NCI-H1417 treated with DMSO at 0.1 percent for 48 hours (cell line): Measurements from ENCODE around the gene SLC1A2.

ENCODE experiments used
- DNase-seq: peaks from one replicate; lab custom pipeline; 2025; lab: John Stamatoyannopoulos, UW

SLC1A2 gene

GRCh38 chr11:35223991-35224390, 195.4 kb downstream of the SLC1A2 start:
- DNase-seq: no peak

- DNase-seq: peak; percentile 88
These were observed 196.0 kb downstream of the SLC1A2 start for GRCh38 chr11:35223371-35223796.

- no peak for DNase-seq
These were observed 200.4 kb downstream of the SLC1A2 start for GRCh38 chr11:35218956-35219355.

- DNase-seq: no peak
These were observed 202.2 kb downstream of the SLC1A2 start for GRCh38 chr11:35216962-35217678.

DNA sequence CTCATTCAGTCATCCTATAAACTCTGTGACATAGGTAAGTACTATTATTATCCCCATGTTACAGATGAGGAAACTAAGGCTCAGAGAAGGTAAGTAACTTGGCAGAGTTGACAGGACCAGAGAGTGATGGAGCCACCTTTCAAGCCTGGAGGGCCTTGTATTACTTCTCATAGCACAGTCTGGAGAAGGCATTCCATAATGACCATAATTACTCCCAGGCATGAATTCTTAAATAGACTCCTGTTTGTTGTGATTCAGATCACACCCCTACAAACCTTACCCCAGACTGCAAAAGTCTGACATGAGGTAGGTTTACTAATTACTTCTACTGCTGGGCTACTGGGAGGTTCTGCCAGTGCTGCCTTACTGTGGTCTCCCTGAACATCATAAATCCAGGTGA, 203.4 kb downstream of the SLC1A2 start:
- DNase-seq: no peak

DNA sequence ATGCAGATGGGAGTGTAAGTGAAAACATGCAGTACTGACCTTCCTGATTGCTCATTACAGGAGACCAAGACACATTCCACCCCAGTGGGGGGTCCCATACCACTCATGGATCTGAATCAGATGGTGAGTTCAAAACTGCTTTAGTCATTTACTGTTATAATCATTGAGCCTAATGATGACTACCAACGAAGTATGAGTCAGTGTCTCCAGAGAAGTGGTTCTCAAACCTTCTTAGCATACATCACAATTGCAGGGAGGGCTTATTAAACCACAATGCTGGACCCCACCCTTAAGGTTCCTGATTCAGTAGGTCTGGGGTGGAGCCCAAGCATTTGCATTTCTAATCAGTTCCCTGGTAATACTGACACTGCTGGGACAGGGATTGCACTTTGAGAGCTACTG, 204.6 kb downstream of the SLC1A2 start:
- no peak for DNase-seq

DNA sequence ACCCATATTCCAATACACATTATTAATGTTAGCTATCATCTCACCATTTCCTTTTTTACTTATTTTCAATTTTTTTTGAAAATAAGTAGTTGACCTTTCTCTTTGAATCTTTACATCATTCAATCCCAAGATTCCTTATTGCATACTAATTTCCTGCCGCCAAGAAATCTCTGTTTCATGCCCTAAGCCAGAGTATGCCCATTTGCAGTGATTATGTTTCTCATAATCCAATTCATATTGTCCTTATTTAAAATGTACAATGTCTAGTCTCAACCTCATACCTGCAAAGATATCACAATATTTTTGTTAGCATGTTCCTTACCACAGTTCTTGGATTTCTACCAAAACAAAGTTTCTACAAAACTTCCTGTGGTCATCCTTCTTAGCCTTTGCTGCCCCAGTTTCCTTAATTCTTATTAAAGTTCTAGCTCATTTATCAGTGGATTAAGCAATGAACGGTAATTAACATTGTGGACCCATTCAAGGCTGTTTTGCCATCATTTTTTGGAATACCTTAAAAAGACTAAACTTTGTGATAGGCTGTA, 205.1 kb downstream of the SLC1A2 start:
- DNase-seq: no peak

- no peak for DNase-seq
These were observed 207.4 kb downstream of the SLC1A2 start for GRCh38 chr11:35211952-35212351.

DNA sequence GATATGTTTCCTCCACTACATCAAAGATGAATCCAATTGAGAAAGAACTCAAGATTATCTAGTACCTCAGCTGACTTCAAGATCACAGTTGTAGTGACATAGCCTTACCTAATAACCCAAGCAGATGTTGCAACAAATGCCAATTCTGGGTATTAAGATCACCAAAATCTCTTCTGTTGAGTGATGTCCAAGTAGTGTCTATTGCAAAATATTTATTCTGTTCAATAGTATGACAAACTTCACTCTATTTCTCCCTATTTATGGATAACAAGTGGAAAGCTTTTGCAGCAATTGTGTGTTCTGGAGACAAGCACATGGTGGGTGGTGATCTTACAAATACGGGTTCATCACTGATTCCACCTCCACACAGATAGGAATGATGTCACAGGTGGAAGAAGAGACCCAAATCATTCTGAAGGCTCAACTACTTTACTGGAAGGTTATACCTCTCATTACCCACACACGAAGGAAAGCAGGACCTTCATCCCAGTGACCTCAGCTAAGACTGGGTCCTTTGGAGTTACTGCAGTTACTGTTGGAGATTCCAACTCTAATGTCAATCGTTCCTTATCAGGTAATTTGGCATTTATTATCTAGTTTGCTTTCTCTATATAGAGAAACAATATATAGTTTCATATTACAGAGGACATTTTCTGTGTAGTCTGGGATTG, 208.3 kb downstream of the SLC1A2 start:
- no peak for DNase-seq

- DNase-seq: no peak
These were observed 210.6 kb downstream of the SLC1A2 start for GRCh38 chr11:35208795-35209194.

- DNase-seq: no peak
These were observed 211.6 kb downstream of the SLC1A2 start for GRCh38 chr11:35207471-35208403.

GRCh38 chr11:35206616-35207015, 212.7 kb downstream of the SLC1A2 start:
- DNase-seq: no peak

GRCh38 chr11:35204614-35205013, 214.7 kb downstream of the SLC1A2 start:
- DNase-seq: no peak
